Activated naive CD4-positive, alpha-beta T cell treated with anti-CD3 and anti-CD28 coated beads for 36 hours (primary cell): ENCODE measurements around the gene ALDH1L1. TPM values are rescaled to one million over a fixed set of nuclear protein-coding genes. Genes with fewer than 3 reads are reported as not detected.

Experiments
- CTCF ChIA-PET: fragments of 350-600 bp; sonication (Branson Sonifier 250); formaldehyde crosslinking; loops from one replicate; lab custom pipeline; 2021; ENCODE audit warnings: antibody characterized with exemption; lab: Charles Lee
- DNase-seq: peaks from one replicate; pipeline ENCODE4 v3.0.0-alpha.2; 2020
- H3K27ac Mint-ChIP-seq: one replicate; pipeline ENCODE4 v1.8.0; 2021; ENCODE audit warnings: mild to moderate bottlenecking, mixed read lengths
- H3K27me3 Mint-ChIP-seq: one replicate; pipeline ENCODE4 v1.8.0; 2021; ENCODE audit warnings: low read depth, mixed read lengths
- H3K36me3 Mint-ChIP-seq: one replicate; pipeline ENCODE4 v1.8.0; 2021; ENCODE audit warnings: low read depth, mixed read lengths
- H3K4me1 Mint-ChIP-seq: one replicate; pipeline ENCODE4 v1.8.0; 2021; ENCODE audit warnings: low read depth, mixed read lengths
- H3K4me3 Mint-ChIP-seq: one replicate; pipeline ENCODE4 v1.8.0; 2021; ENCODE audit warnings: mild to moderate bottlenecking, moderate library complexity, mixed read lengths
- H3K9me3 Mint-ChIP-seq: one replicate; pipeline ENCODE4 v1.8.0; 2021; ENCODE audit warnings: mixed read lengths
- intact Hi-C: fragments of 100-400 bp; cut with micrococcal nuclease; formaldehyde crosslinking; loops from one replicate; pipeline ENCODE4 v1.15.1; 2023
- total RNA-seq, 2 experiments: library from RNA; stranded (reverse); gene quantifications; one replicate each; pipeline ENCODE4 v1.2.3, GENCODE V29; 2021

ALDH1L1 gene
- total RNA-seq, 2 experiments from 2014 or later = not detected

DNA sequence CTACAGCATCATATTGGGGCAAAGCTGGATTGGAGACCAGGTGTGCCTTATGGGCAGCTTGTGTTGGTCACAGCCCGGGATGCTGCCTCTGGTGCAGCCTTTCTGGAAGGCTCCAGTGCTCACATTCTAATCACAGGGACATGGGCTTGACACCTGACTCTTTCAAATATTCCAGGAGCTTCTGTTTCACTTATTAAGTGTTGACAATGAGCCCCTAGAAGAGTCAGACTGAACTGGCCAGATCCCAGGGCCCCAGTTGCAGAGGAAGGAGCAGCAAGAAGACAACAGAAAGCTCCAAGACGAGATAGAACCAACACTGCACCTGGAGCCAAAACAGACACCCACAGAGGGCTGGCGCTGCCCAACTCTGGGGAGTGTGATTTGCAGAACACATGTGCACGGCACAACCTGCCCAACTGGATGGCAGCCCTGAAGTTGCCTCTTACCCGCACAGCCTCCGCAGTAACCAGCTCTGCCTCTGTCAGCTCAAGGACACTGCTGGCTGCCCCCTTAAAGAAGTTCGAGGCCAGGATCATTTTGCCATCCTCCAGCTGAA lies 30.3 kb downstream of the ALDH1L1 start:
- intact Hi-C loops = loop anchor here (10.0 kb wide), 1 partner anchor 945 kb away; no protein-coding TSS in a partner anchor
- Mint-ChIP-seq H3K4me3 (no peak overlapping the region), H3K27ac (no peak overlapping the region), H3K27me3 (no peaks in the 10 kb centered on the region), H3K4me1 (no peaks in the 10 kb centered on the region), H3K9me3 (no peaks in the 10 kb centered on the region), H3K36me3 (no peaks in the 10 kb centered on the region)
- no peak for DNase-seq
- CTCF ChIA-PET = no interaction called here

DNA sequence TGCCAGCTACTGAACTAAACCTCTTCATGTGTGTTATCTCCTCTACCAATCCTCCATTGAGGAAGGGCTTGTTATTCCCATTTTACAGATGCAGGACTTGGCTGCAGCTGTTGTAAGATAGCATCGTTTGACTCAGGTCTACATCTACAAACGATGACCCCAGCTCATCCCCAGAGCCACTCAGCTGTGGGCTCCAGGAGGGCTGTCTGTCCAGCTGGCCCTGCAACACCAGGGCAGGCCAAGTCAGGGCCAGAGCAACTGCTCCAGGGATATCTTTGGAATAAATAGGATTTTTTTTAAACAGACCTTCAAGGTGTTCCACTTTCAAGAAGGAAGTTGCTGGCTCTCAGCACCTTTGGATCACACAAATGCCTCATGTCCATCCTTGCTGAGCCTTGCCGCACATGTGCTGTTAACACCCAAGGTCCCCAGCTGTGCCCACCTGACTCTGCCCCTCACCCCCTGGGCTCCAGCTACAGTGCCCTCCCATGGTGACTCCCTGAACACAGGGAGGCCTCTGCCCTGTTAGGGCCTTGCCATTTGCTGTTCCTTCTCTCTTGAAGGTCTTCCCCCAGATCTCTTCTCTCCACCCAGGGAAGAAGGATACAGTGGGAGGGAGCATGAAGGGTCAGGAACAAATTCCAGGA lies 31.0 kb downstream of the ALDH1L1 start:
- no peak for DNase-seq
- Mint-ChIP-seq H3K27me3 (no peaks in the 10 kb centered on the region), H3K4me1 (no peaks in the 10 kb centered on the region), H3K4me3 (no peak overlapping the region), H3K9me3 (no peaks in the 10 kb centered on the region), H3K27ac (no peak overlapping the region), H3K36me3 (no peaks in the 10 kb centered on the region)
- intact Hi-C loops = no loop called here
- CTCF ChIA-PET = no interaction called here

- Mint-ChIP-seq H3K4me3 (no peak overlapping the region), H3K4me1 (no peaks in the 10 kb centered on the region), H3K36me3 (no peaks in the 10 kb centered on the region), H3K27me3 (peaks cover 1% of the 10 kb centered on the region), H3K9me3 (no peaks in the 10 kb centered on the region), H3K27ac (no peak overlapping the region)
- no peak for DNase-seq
- intact Hi-C loops = no loop called here
- CTCF ChIA-PET = interaction anchor here (1.7 kb wide), 1 partner anchor 14 kb away, joined by 6 read pairs; no protein-coding TSS in a partner anchor
Measured at GRCh38 chr3:126147932-126148683, 32.3 kb downstream of the ALDH1L1 start.

DNA sequence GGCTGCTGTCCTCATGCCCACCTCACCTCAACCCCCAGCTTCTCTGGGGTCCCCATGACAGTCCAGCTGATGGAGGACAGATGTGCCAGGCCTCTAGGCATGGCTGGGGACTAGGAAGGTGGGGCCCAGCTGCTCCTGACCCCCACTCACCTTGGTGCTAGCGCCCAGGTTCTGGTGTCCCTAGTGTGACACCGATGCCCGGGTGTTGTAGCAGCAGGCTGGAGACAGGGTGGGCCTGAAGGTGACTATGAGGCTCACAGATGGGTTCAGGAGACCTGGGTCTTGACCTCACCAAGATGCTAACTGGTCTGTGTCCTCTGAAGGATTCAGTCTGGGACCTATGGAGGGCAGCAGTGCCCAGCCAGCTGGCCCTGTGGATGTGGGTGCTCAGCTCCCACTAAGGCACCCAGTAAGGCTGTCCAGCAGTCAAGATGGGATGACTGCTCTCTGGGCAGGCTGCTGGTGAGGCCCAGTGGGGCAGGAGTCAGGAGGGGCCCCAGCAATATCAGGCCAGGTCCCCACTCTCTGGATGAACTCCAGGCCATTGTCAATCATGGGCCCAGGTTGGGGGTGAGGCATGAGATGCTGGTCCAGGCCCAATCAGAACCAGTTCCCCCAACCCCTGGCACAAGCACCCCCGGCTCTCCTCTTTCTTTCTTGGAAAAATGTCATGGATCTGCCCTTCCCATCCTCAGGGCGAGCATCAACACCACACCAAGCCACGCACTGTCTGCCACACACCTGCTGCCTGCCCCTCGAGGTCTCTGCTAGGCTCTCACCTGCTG lies 33.0 kb downstream of the ALDH1L1 start:
- Mint-ChIP-seq H3K4me3 (no peak overlapping the region), H3K4me1 (no peaks in the 10 kb centered on the region), H3K27ac (no peak overlapping the region), H3K27me3 (peaks cover 2% of the 10 kb centered on the region), H3K9me3 (no peaks in the 10 kb centered on the region), H3K36me3 (no peaks in the 10 kb centered on the region)
- intact Hi-C loops = no loop called here
- CTCF ChIA-PET = interaction anchor here (1.7 kb wide), 1 partner anchor 13 kb away, joined by 6 read pairs; no protein-coding TSS in a partner anchor
- DNase-seq = no peak

DNA sequence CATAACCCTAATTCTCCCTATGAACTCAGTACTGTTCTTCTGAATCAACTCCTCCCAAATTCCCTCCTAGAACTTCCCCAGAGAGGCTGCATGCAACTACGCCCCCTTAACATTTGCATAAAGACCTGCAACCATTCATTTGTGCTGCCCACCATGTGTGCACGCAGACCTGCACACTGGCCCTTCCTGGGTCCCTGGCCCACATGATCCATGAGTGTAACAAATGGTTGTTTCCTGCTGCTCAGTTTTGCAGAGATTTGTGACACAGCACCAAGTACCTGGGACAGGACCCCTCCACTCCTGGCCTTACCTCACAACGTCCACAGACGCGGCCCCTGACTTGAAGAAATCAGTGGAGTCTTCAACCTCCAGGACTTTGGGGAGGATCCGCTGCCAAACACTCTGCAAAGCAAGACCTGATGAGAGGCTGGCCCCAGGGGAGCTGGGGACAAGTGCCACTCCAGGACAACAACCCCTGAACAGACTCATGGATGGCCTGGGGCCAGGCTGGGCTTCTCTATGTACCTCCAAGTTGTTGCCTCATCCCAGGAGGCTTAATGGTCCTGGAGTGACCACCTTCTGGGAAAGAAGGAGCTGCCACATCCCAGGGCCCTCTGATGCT lies 33.8 kb downstream of the ALDH1L1 start:
- peaks cover 2% of the 10 kb centered on the region for H3K27me3 Mint-ChIP-seq
- CTCF ChIA-PET = interaction anchor here (1.7 kb wide), 1 partner anchor 12 kb away, joined by 6 read pairs; no protein-coding TSS in a partner anchor
- no peak for DNase-seq

GRCh38 chr3:126146034-126146433 lies 34.4 kb downstream of the ALDH1L1 start:
- H3K36me3 Mint-ChIP-seq = no peaks in the 10 kb centered on the region
- no peak for DNase-seq
- H3K4me1 Mint-ChIP-seq = no peaks in the 10 kb centered on the region
- intact Hi-C loops = no loop called here
- H3K27ac Mint-ChIP-seq = no peak overlapping the region
- no peaks in the 10 kb centered on the region for H3K9me3 Mint-ChIP-seq
- CTCF ChIA-PET = no interaction called here
- no peak overlapping the region for H3K4me3 Mint-ChIP-seq
- H3K27me3 Mint-ChIP-seq = peaks cover 5% of the 10 kb centered on the region

More for the DNA sequence above, 33.8 kb downstream of the ALDH1L1 start:
- no peak overlapping the region for H3K27ac Mint-ChIP-seq
- H3K4me1 Mint-ChIP-seq = no peaks in the 10 kb centered on the region
- H3K36me3 Mint-ChIP-seq = no peaks in the 10 kb centered on the region
- H3K9me3 Mint-ChIP-seq = no peaks in the 10 kb centered on the region
- intact Hi-C loops = no loop called here
- H3K4me3 Mint-ChIP-seq = no peak overlapping the region

DNA sequence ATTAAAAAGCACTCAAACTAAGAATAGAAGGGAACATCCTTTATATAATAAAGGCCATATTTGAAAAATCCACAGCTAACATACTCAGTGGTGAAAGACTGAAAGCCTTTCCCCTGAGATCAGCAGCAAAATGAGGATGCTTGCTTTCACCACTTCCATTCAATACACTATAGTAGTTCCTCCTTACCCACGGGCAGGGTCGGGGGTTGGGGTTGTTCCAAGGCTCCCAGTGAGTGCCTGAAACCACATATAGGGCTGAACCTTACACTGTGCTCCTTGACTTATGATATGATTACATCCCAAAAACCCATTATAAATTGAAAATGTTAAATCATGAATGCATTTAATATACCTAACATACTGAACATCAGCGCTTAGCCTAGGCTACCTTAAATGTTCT lies 37.7 kb downstream of the ALDH1L1 start:
- H3K36me3 Mint-ChIP-seq = no peaks in the 10 kb centered on the region
- CTCF ChIA-PET = no interaction called here
- intact Hi-C loops = no loop called here
- H3K9me3 Mint-ChIP-seq = no peaks in the 10 kb centered on the region
- no peak overlapping the region for H3K4me3 Mint-ChIP-seq
- DNase-seq = no peak
- no peaks in the 10 kb centered on the region for H3K4me1 Mint-ChIP-seq
- H3K27ac Mint-ChIP-seq = no peak overlapping the region
- peaks cover 18% of the 10 kb centered on the region for H3K27me3 Mint-ChIP-seq

DNA sequence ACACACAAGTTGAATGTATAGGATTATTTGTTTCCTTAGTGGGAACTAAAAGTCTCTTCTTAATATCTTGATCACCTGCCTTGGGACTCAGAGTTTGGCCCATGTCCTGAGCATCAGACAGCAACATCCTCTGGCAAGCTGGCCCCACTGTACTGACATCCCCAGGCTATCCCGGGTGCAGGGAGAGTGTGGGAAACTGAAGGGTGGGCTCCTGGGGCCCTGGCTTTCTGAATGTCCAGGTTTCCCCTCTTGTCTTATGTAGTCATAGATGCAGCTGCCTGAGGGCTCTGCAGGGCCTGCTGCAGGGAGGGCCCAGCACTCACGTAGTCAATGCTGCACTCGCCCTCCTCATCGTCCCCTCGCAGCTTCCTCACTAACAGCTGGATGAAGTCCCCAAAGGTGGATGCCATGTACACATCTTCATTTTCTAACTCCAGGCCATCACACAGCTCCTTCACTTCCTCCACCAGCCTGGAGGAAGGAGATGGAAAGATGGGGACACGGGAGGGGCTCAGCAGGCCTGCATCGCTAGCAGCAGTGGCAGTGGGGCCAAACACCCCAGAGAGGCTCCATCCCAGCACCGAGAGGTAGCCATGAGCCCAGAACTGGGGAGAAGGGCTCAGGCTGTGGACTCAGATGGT lies 42.8 kb downstream of the ALDH1L1 start:
- CTCF ChIA-PET = interaction anchor here (1.2 kb wide), 1 partner anchor 62 kb away, joined by 3 read pairs; no protein-coding TSS in a partner anchor
- DNase-seq = no peak
- Mint-ChIP-seq H3K36me3 (no peaks in the 10 kb centered on the region), H3K4me3 (no peak overlapping the region), H3K9me3 (no peaks in the 10 kb centered on the region), H3K27me3 (peaks cover 24% of the 10 kb centered on the region), H3K4me1 (no peaks in the 10 kb centered on the region), H3K27ac (no peak overlapping the region)
- intact Hi-C loops = no loop called here

DNA sequence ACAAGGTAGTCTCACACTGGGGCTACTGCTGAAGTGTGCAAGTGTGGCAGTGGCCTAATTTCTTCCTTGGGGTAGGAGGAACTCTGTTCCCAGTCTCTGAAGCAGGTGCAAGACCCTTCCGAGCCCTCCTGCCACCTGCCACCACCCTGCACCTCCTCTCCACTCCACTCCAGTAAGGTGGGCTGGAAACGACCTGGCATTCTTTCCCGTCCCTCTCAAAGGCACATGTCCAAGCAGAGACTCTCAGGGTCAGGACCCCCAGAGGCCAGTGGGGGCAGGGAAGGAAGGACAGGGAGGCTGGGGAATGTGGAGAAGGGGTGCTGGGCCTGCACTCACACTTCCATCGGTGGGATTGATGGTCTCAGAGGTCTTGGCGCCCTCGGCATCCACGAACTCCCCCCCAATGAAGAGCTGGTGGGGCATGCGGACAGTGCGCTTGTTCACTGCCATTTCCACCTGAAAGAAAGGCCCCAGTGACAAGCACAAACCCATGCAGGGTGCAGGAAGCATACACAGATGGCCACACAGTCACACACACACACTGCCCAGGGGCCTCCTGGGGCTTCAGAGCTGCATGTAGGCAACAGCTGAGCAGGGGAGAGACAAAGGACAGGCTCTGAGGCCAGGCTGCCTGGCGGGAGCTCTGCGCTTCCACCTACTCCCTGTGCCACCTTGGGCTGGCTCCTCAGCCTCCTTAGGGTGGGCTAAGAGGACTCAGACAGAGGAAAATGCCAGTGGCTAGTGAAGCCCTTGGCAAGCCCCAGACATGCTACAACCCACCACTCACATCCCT lies 43.8 kb downstream of the ALDH1L1 start:
- CTCF ChIA-PET = interaction anchor here (1.2 kb wide), 1 partner anchor 63 kb away, joined by 3 read pairs; no protein-coding TSS in a partner anchor

GRCh38 chr3:126135406-126136076 lies 44.8 kb downstream of the ALDH1L1 start:
- Mint-ChIP-seq H3K27ac (no peak overlapping the region), H3K4me1 (no peaks in the 10 kb centered on the region), H3K4me3 (no peak overlapping the region), H3K36me3 (no peaks in the 10 kb centered on the region), H3K27me3 (peaks cover 20% of the 10 kb centered on the region), H3K9me3 (no peaks in the 10 kb centered on the region)
- intact Hi-C loops = no loop called here
- CTCF ChIA-PET = interaction anchor here (0.6 to 4.6 kb wide), 2 partner anchors 63 to 1785 kb away, joined by 3 to 37 read pairs; no protein-coding TSS in a partner anchor
- DNase-seq = no peak

More for the DNA sequence above, 43.8 kb downstream of the ALDH1L1 start:
- H3K4me3 Mint-ChIP-seq = no peak overlapping the region
- no peaks in the 10 kb centered on the region for H3K9me3 Mint-ChIP-seq
- no peak for DNase-seq
- H3K27ac Mint-ChIP-seq = no peak overlapping the region
- peaks cover 24% of the 10 kb centered on the region for H3K27me3 Mint-ChIP-seq
- no peaks in the 10 kb centered on the region for H3K36me3 Mint-ChIP-seq
- H3K4me1 Mint-ChIP-seq = no peaks in the 10 kb centered on the region
- intact Hi-C loops = no loop called here
